ENCODE measurements around the gene DNAJC18.
"Not testable (repeated sequence)": the region's sequence is repeated elsewhere in the genome, so short reads cannot be mapped to it uniquely, and the experiment has no call there.

The DNAJC18 gene

DNA sequence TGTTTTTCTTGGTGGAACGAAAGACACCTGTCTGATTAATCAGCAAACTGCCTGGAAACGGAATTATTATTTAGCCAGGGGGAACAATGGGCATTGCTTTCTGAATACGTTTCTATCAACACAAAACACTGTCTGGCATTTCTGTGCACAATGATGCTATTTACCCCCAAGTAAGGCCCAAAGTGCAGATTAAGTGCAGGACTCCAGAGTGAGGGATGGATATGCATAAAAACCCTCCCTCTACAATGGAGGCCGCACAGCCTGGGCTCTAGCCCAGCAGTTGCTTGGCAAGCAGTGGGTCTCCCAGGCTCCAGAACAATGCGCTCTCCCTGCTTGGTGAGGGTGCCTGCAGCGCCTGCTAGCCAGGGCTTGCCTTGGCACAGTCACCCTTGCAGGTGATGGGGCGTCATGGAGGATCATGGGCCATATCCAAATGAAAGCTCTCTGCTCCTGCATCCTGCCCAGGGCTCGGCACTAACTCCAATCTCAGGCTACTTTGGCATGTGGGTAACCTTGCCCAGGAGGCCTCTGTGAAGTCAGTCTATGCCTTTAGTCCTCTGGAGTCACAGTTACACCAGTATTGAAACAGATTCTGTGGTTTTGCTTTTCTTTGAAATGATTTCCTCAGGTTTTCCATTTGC, 24.0 kb downstream of the DNAJC18 start:
- Histone ChIP-seq H3K9me3 (ENCODE audit: control insufficient read depth in 1 of 2, low read length in 2 of 2) (no peaks in the 10 kb centered on the region), H3K4me3 (ENCODE audit: low read depth in 1 of 2, low read length in 2 of 2) (peak overlapping the region in 1 of 2 donors; percentile 2), H3K36me3 (ENCODE audit: control insufficient read depth in 1 of 2, insufficient read depth in 2 of 2, low read length in 2 of 2) (no peaks in the 10 kb centered on the region), H3K4me1 (ENCODE audit: control insufficient read depth in 1 of 2, insufficient read depth in 2 of 2, low read length in 2 of 2) (peaks cover 50 to 54% of the 10 kb centered on the region in 2 donors), H3K27ac (ENCODE audit: low read depth, low read length) (no peak overlapping the region), H3K9ac (ENCODE audit: low read depth in 1 of 2, low read length in 2 of 2) (peak overlapping the region; percentile 15 to 22), H3K27me3 (ENCODE audit: control insufficient read depth in 1 of 2, insufficient read depth in 2 of 2, low read length in 2 of 2) (no peaks in the 10 kb centered on the region)

- Histone ChIP-seq H3K9ac (ENCODE audit: low read depth in 1 of 2, low read length in 2 of 2) (peak overlapping the region; percentile 15 to 22), H3K36me3 (ENCODE audit: control insufficient read depth in 1 of 2, insufficient read depth in 2 of 2, low read length in 2 of 2) (no peaks in the 10 kb centered on the region), H3K9me3 (ENCODE audit: control insufficient read depth in 1 of 2, low read length in 2 of 2) (no peaks in the 10 kb centered on the region), H3K27ac (ENCODE audit: low read depth, low read length) (peak overlapping the region; percentile 6), H3K27me3 (ENCODE audit: control insufficient read depth in 1 of 2, insufficient read depth in 2 of 2, low read length in 2 of 2) (no peaks in the 10 kb centered on the region), H3K4me1 (ENCODE audit: control insufficient read depth in 1 of 2, insufficient read depth in 2 of 2, low read length in 2 of 2) (peaks cover 45 to 48% of the 10 kb centered on the region in 2 donors), H3K4me3 (ENCODE audit: low read depth in 1 of 2, low read length in 2 of 2) (peak overlapping the region in 1 of 2 donors; percentile 14)
Observed at GRCh38 chr5:139414581-139415130, 24.7 kb downstream of the DNAJC18 start.

DNA sequence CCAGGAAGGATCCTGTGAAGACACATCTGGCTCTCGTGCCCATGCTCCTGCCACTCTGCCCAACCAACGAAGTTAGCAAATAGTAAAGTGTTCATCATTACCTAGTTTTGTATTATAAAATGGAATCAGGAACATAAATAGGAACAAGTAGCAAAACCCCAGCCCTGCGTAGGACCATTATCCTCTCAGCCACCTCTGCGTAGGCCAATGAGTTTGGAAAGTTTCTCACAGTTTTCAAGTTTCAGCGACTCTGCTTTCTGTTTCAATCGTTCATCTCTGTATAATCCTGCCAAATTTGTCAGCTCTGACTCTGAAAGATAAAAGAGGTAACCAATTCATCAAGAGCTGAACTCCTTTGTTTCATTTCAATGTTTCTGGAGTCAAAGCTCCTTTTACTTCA, 25.4 kb downstream of the DNAJC18 start:
- H3K27ac ChIP-seq (ENCODE audit: low read depth, low read length), result no peak overlapping the region
- no peaks in the 10 kb centered on the region for H3K36me3 ChIP-seq (ENCODE audit: control insufficient read depth in 1 of 2, insufficient read depth in 2 of 2, low read length in 2 of 2)
- peaks cover 38 to 41% of the 10 kb centered on the region in 2 donors for H3K4me1 ChIP-seq (ENCODE audit: control insufficient read depth in 1 of 2, insufficient read depth in 2 of 2, low read length in 2 of 2)
- no peak overlapping the region for H3K4me3 ChIP-seq (ENCODE audit: low read depth in 1 of 2, low read length in 2 of 2)
- H3K27me3 ChIP-seq (ENCODE audit: control insufficient read depth in 1 of 2, insufficient read depth in 2 of 2, low read length in 2 of 2), result no peaks in the 10 kb centered on the region
- no peaks in the 10 kb centered on the region for H3K9me3 ChIP-seq (ENCODE audit: control insufficient read depth in 1 of 2, low read length in 2 of 2)
- peak overlapping the region in 1 of 2 donors; percentile 22 for H3K9ac ChIP-seq (ENCODE audit: low read depth in 1 of 2, low read length in 2 of 2)

DNA sequence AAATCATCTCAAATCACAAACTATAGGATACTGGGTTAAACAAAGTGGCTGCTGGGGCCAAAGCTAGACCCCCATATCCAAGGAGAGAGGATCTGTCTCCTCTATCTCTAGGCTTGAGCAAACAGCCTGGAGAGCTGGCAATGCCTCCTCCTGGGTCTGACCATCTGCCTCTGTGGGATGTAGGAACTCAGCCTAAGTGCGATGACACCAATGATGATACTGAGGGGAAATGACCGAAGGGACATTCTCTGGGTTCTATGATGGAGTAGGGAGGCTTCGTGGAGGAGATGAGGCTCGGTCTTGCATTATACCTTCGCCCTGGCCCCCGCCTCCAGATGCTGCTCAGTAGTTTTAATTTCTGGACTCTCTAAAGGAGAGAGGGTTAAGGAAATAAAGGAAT, 26.2 kb downstream of the DNAJC18 start:
- H3K4me3 ChIP-seq (ENCODE audit: low read depth in 1 of 2, low read length in 2 of 2), result no peak overlapping the region
- no peaks in the 10 kb centered on the region for H3K27me3 ChIP-seq (ENCODE audit: control insufficient read depth in 1 of 2, insufficient read depth in 2 of 2, low read length in 2 of 2)
- H3K9me3 ChIP-seq (ENCODE audit: control insufficient read depth in 1 of 2, low read length in 2 of 2), result no peaks in the 10 kb centered on the region
- no peak overlapping the region for H3K9ac ChIP-seq (ENCODE audit: low read depth in 1 of 2, low read length in 2 of 2)
- peaks cover 30 to 34% of the 10 kb centered on the region in 2 donors for H3K4me1 ChIP-seq (ENCODE audit: control insufficient read depth in 1 of 2, insufficient read depth in 2 of 2, low read length in 2 of 2)
- H3K36me3 ChIP-seq (ENCODE audit: control insufficient read depth in 1 of 2, insufficient read depth in 2 of 2, low read length in 2 of 2), result no peaks in the 10 kb centered on the region
- H3K27ac ChIP-seq (ENCODE audit: low read depth, low read length), result no peak overlapping the region

DNA sequence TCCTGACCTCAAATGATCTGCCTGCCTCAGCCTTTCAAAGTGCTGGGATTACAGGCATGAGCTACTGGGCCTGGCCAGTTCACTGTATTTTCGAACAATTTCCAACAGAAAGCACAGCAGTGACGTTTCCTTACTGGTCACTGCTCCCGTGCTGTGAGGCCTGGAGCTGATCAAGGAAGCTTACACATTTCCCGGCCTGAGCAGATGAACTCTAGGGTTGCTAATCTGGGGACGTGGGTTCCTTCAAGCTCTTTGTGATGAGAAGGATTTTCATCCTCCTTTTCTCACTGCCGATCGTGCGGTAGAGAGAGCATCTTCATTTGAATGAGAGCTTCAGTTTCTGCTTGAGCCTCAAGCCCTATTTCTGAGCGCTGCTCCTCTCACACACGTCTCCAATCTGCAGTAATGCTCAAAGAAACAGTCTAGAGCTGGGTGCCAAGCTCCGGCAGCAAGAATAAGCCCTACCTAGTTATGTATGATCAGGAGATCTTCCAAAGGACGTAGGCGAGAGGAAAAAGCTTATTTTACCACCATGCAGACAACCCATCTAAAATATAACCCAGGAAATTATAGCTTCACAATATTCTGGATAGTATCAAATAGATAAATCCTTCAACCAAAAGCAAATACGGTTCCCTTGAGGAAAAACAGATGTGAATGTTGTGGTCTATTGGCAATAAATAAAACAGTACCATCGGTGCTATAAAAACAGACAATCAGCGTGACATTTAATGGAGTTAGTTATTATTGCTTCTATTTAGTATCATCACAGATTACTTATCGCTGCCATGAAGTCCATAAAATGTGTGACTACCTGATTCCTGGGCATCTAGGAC, 28.1 kb downstream of the DNAJC18 start:
- H3K9ac ChIP-seq (ENCODE audit: low read depth in 1 of 2, low read length in 2 of 2), result no peak overlapping the region
- peaks cover 23 to 34% of the 10 kb centered on the region in 2 donors for H3K4me1 ChIP-seq (ENCODE audit: control insufficient read depth in 1 of 2, insufficient read depth in 2 of 2, low read length in 2 of 2)
- no peaks in the 10 kb centered on the region for H3K27me3 ChIP-seq (ENCODE audit: control insufficient read depth in 1 of 2, insufficient read depth in 2 of 2, low read length in 2 of 2)
- no peaks in the 10 kb centered on the region for H3K9me3 ChIP-seq (ENCODE audit: control insufficient read depth in 1 of 2, low read length in 2 of 2)
- H3K36me3 ChIP-seq (ENCODE audit: control insufficient read depth in 1 of 2, insufficient read depth in 2 of 2, low read length in 2 of 2), result no peaks in the 10 kb centered on the region
- no peak overlapping the region for H3K4me3 ChIP-seq (ENCODE audit: low read depth in 1 of 2, low read length in 2 of 2)
- no peak overlapping the region for H3K27ac ChIP-seq (ENCODE audit: low read depth, low read length)

DNA sequence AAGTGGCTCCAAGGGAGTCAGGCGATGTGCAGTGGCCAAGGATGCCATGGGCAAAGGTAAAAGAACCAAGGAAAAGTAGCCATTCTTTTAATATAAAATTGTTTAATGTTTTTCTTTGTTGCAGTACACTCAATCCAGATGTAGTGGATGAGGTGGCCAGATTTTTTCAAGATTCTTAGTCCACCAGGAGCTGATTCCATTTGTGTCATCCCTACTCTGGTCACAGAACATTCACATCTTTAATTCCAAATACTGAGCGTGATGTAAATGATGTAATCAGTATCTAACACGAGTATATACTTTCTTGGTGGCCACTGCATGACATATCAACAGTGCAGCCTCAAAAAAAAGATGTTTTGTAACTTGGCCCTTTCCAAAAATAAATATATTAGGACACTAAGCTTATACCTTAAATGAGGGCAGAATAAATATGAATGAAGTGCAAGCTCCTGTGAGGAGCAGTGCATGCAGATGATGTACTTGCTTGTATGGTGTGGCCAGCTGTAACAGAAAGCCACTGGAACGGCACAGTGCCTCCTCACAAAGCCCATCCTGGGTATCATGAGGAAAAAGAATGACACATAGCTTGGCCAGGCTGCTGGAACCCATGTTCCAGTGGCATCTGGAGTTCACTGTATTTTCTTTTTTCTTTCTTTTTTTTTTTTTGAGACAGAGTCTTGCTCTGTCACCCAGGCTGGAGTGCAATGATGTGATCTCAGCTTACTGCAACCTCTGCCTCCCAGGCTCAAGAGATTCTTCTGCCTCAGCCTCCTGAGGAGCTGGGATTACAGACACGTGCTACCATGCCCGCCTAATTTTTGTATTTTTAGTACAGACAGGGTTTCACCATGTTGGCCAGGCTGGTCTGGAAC, 29.0 kb downstream of the DNAJC18 start:
- Histone ChIP-seq H3K36me3 (ENCODE audit: control insufficient read depth in 1 of 2, insufficient read depth in 2 of 2, low read length in 2 of 2) (no peaks in the 10 kb centered on the region), H3K4me1 (ENCODE audit: control insufficient read depth in 1 of 2, insufficient read depth in 2 of 2, low read length in 2 of 2) (peaks cover 19 to 28% of the 10 kb centered on the region in 2 donors), H3K9me3 (ENCODE audit: control insufficient read depth in 1 of 2, low read length in 2 of 2) (no peaks in the 10 kb centered on the region), H3K27ac (ENCODE audit: low read depth, low read length) (no peak overlapping the region), H3K27me3 (ENCODE audit: control insufficient read depth in 1 of 2, insufficient read depth in 2 of 2, low read length in 2 of 2) (no peaks in the 10 kb centered on the region), H3K9ac (ENCODE audit: low read depth in 1 of 2, low read length in 2 of 2) (no peak overlapping the region), H3K4me3 (ENCODE audit: low read depth in 1 of 2, low read length in 2 of 2) (no peak overlapping the region)

DNA sequence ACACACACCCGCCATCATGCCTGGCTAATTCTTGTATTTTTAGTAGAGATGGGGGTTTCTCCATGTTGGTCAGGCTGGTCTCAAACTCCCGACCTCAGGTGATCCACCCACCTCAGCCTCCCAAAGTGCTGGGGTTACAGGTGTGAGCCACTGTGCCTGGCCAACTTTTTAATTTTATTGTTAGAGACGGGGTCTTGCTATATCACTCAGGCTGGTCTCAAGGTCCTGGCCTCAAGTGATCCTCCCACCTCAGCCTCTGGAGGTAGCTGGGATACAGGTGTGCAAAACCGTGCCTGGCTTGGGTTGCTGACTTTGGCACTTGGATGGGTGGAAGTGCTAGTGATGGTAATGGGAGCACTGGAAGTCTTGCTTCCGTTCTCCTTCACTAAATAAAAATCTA, 30.2 kb downstream of the DNAJC18 start:
- not testable (repeated sequence) for H3K27me3 ChIP-seq (ENCODE audit: control insufficient read depth in 1 of 2, insufficient read depth in 2 of 2, low read length in 2 of 2); H3K36me3 ChIP-seq (ENCODE audit: control insufficient read depth in 1 of 2, insufficient read depth in 2 of 2, low read length in 2 of 2); H3K27ac ChIP-seq (ENCODE audit: low read depth, low read length); H3K9ac ChIP-seq (ENCODE audit: low read depth in 1 of 2, low read length in 2 of 2); H3K9me3 ChIP-seq (ENCODE audit: control insufficient read depth in 1 of 2, low read length in 2 of 2); H3K4me3 ChIP-seq (ENCODE audit: low read depth in 1 of 2, low read length in 2 of 2)
- peaks cover 15 to 22% of the 10 kb centered on the region in 2 donors for H3K4me1 ChIP-seq (ENCODE audit: control insufficient read depth in 1 of 2, insufficient read depth in 2 of 2, low read length in 2 of 2)

DNA sequence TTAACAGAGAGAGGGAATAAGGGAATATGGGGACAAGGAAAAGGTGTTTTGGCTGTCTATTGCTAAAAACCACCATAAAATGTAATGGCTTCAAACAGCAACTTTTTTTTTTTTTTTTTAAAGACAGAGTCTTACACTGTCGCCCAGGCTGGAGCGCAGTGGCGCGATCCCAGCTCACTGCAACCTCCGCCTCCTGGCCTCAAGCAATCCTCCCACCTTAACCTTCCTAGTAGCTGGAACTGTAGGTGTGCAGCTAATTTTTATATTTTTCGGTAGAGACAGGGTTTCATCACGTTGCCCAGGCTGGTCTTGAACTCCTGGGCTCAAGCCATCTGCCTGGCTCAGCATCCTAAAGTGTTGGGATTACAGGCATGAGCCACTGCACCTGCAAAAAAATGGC, 31.1 kb downstream of the DNAJC18 start:
- Histone ChIP-seq H3K36me3 (ENCODE audit: control insufficient read depth in 1 of 2, insufficient read depth in 2 of 2, low read length in 2 of 2) (no peaks in the 10 kb centered on the region), H3K4me1 (ENCODE audit: control insufficient read depth in 1 of 2, insufficient read depth in 2 of 2, low read length in 2 of 2) (peaks cover 19 to 20% of the 10 kb centered on the region in 2 donors), H3K27me3 (ENCODE audit: control insufficient read depth in 1 of 2, insufficient read depth in 2 of 2, low read length in 2 of 2) (no peaks in the 10 kb centered on the region), H3K4me3 (ENCODE audit: low read depth in 1 of 2, low read length in 2 of 2) (no peak overlapping the region), H3K9me3 (ENCODE audit: control insufficient read depth in 1 of 2, low read length in 2 of 2) (no peaks in the 10 kb centered on the region), H3K9ac (ENCODE audit: low read depth in 1 of 2, low read length in 2 of 2) (no peak overlapping the region), H3K27ac (ENCODE audit: low read depth, low read length) (no peak overlapping the region)

DNA sequence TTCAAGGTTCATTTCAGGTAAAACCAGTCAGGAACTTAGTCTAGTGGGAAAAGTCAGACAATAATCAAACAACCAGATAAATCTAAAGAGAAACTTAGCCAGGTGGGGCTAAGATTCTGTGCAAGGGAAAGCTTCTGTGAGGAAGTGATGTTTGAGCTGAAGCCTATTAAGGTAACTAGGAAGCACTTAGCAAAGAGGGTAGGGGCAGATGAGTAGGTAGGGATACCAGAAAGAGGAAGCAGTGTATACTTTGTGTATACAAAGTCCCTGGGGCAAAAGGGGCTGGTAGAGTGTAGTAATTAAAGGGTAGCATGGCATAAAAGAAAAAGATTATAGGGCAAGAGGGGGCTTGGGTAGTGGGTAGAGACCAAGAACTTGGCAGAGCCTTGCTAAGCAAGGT, 31.8 kb downstream of the DNAJC18 start:
- H3K36me3 ChIP-seq (ENCODE audit: control insufficient read depth in 1 of 2, insufficient read depth in 2 of 2, low read length in 2 of 2), result no peaks in the 10 kb centered on the region
- H3K27me3 ChIP-seq (ENCODE audit: control insufficient read depth in 1 of 2, insufficient read depth in 2 of 2, low read length in 2 of 2), result no peaks in the 10 kb centered on the region
- H3K27ac ChIP-seq (ENCODE audit: low read depth, low read length), result no peak overlapping the region
- H3K4me1 ChIP-seq (ENCODE audit: control insufficient read depth in 1 of 2, insufficient read depth in 2 of 2, low read length in 2 of 2), result peaks cover 23 to 26% of the 10 kb centered on the region in 2 donors
- H3K9me3 ChIP-seq (ENCODE audit: control insufficient read depth in 1 of 2, low read length in 2 of 2), result no peaks in the 10 kb centered on the region
- H3K4me3 ChIP-seq (ENCODE audit: low read depth in 1 of 2, low read length in 2 of 2), result no peak overlapping the region
- no peak overlapping the region for H3K9ac ChIP-seq (ENCODE audit: low read depth in 1 of 2, low read length in 2 of 2)

Measured in duodenal mucosa (tissue), 2 donors.